ENCODE measurements around the gene TMEM54. TPM values are rescaled to one million over a fixed set of nuclear protein-coding genes. Genes with fewer than 3 reads are reported as not detected.

TMEM54 gene
- total RNA-seq, 1 donor from 2014 or later, result 372 TPM

DNA sequence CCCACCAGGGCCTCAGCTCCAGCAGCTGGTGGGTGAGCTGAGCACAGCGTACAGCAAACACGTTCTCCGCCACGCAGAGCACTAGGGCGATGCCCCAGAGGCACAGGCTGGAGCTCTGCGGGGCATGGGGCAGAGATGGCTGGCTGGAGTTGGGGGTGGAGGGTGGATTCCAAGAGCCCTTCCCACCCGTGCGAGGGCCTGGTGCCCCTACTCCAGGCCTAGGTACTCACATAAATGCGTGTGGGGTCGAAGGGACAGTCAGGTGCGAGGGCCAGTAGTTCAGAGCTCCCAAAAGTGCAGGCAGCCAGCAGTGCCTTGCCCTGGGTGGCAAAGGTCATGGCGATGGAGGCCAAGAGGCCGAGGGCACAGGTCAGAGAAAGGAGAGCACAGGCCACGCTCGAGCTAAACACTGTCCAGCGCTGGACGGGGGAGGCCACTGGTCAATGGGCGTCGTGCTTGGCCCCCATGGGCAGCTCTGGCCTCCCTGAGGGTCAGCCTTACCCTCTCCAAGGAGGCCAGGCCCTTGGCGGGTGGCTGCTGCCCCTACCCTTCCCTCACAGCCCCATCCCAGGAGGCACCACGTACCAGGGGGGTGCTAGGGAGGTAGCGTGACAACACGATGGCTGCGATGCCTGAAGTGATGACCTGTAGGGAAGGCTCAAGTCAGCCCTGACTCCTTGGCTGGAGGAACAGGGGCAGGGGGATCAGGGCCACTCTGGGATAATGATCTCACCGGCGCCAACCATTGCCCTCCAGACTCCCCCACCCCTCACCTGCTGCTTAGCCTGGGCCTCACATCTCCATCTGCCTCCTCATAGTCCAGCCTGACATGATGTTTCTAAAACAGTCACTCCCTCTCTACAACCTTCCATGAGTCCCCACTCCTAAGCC lies 5.6 kb downstream of the TMEM54 start:
- no peak for DNase-seq (ENCODE audit: low spot score)

DNA sequence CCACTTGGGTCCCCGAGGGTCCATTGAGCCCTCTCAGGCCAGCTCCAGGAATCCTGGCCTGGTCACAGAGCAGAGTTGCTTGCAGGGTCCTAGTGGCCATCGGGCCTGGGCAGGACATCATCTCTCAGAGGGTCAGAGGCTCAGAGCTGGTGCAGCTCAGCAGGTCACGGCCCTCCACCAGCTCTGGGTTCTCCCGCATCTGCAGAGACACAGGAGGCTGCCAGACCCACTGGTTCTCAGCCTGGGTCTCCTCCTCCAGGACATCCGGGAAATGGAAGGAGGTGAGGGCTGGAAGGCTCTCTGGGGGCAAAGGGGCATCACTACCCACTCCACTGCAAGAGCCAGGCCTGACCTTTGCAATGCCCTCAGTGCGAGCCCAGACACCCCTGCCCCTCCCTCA lies 6.5 kb downstream of the TMEM54 start:
- DNase-seq (ENCODE audit: low spot score), result no peak

DNA sequence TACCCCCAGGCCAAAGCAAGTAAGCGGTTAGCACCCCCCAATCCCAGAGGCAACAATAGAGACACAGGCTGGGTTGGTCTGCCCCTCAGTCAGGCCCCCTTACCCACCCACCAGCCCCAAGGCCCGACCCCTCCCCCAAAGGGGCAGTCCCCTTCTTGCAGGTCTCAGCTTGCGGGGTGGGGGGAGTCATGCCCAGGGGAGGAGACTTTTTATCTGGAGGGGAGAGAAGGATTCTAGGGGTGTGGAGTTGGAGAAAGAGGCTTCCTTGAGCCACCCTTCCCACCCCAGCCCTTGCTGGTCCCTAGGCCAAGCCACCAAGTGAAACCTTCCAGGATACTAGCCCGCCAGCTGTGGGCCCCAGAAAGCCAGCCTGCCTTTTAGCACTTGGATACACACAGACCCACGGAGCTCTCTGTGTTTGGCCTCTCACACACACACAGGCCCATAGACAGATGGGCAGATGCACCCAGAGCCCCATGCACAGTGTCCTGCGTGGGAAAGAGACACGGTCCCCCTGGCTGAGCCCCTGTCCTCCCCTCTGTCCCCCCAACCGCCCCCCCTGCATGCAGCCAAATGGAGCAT lies 7.1 kb downstream of the TMEM54 start:
- DNase-seq (ENCODE audit: low spot score), result no peak

DNA sequence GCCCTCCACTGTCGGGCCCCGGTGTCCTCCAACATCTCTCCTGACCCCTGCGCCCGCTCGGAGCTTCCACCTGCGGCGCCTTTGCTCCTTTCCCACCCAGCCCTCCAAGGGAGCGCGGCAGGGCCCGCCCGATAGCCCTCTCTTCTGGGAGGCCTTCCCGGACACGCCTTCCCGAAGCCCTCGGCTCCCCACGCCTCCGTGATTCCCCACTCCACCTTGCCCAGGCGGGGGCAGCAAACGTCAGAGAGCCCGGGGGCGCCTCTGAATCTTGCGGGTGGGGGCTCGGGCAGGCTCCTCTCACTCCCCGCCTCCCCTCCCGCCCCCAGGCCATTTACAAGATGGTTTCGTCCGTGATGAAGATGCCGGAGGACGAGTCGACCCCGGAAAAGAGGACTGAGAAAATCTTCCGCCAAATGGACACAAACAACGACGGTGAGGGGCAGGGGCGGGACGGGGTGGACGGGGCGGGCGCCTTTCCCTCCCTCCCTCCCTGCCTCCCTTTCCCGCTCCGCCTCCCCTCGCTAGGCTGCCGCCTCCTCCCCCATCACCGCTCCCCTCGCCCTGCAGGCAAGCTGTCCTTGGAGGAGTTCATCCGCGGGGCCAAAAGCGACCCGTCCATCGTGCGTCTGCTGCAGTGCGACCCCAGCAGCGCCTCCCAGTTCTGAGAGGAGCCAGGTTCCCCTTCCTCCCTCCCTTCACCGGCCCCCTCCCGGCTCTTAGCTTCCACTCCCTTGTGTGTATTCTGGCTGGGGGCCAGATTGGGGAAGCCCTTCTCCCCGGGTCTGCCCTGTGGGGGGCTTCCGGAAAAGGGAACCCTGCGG lies 7.8 kb downstream of the TMEM54 start:
- no peak for DNase-seq (ENCODE audit: low spot score)

DNA sequence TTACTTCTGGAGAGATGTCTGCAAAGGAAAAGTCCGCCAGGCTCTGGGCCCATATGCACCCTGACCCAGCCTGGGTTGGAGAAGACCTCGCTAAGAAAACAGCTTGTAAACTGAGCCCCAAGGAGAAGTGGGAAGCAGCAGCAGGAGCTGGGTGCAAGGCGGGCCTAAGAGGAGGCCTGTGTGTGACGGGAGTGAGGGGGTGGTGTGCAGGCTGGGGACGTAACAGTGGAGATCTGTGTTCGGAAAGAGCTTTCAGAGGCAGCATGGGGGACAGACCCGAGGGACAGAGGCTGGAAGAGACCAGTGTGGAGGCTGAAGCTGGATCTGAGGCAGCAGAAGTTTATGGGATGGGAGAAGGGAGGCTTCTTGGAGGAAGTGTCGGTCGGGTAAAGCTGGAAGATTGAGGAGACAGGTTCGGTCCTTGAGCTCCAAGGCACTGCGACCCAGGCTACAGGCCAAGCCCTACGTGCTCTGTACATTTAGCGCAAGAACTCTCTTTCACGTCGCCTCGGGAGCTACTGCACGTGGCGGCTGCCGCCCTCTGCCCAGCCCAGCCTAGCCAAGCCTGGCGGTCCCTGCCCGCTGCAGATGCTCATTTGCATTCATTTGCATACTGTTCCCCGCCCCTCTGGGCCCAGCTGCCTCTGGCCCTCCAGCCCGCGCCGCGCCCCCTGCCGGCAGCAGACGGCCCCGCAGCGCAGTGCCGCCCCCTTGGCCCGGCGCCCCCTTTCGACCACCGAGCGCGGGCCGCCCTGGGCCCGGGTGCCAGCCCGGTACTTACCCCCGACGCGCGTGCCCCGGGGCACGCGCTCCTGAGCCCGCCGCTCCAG lies 8.6 kb downstream of the TMEM54 start:
- no peak for DNase-seq (ENCODE audit: low spot score)

DNA sequence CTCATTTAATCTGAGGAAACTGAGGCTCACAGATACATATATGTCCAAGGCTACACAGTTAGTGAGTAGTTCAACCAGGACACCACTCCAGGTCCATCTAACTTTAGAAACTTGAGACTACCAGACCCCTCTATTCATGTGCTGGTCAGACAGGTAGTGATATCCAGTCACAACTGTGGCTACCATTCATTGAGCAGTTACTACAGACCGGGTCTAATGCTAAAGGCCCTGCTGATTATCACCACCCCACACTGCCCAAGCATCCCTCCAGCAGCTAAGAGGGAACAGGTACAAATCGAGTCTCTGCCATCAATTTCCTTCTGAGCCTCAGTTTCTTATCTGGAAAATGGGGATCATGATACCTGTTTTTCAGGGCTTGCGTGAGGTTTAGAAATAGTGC lies 9.6 kb downstream of the TMEM54 start:
- DNase-seq (ENCODE audit: low spot score), result no peak

DNA sequence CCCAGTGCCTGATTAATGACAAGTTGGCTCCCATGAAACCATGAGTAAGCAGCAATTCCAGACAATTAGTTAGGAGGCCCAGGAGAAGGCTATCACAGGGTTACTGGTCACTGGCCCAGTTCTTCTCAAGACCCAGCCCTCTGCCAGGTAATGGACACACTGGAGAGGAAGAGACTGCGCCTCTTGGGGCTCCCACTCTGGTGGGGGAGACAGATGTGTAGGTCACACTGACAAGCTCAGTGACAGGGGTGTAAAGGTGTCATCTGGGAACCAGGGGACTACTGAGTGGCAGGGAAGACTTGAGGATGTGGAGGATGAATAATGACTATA lies 10.0 kb downstream of the TMEM54 start:
- no peak for DNase-seq (ENCODE audit: low spot score)

DNA sequence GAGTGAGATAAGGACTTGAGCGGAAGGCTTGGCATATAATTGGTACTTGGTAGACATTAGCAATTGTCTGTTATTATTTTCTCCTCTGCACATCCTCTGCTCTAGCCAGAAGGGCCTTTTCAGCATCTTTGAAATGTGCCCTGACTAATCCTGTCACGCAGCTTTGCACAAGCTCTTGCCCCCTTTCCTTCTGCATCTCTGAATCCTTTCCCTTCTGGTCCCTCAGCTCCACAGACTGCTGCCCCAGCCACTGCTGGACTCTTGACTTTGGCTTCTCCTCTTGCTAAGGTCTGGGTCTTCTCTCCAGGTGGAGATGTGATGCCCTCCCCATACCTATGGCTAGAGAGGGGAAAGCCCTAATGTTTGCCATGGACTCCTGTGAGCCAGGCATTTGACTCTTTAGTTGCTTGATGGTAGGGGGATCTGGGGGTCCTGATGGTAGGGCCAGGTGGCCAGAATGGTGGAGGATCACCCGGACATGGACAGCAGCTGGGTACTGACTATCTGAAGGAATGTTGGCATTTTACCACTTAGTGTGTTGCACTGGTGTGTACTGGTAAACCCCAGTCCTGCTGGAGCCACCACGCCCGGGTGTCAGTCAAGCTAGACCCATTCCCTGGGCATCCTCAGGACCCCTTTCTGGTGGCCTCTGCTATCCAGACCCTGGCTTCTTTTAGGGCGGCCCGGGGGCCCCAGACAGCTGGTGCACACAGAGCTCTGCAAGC lies 10.5 kb downstream of the TMEM54 start:
- DNase-seq (ENCODE audit: low spot score), result no peak

DNA sequence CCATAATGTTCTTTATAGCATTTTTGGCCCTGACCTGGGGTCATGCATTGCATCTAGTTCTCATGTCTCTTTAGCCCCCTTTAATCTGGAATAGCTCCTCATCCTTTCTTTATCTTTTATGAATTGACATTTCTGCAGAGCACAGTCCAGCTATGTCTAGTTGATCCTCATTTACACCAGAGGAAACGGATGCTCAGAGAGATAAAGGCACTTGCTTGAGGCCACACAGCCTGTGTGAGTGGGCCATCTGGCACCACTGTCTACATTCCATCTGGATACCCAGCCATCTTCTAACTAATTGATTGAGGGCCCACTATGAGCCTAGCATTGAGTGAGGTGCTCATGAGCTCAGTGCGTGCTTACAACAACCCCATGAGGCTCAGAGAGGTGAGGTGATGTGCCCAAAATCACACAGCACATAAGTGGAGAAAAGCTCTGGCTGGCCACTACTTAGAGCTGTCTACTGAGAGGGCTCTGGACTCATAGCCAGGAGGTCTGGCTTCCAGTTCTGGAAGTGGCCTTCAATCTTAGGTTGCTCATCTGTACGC lies 11.4 kb downstream of the TMEM54 start:
- no peak for DNase-seq (ENCODE audit: low spot score)

DNA sequence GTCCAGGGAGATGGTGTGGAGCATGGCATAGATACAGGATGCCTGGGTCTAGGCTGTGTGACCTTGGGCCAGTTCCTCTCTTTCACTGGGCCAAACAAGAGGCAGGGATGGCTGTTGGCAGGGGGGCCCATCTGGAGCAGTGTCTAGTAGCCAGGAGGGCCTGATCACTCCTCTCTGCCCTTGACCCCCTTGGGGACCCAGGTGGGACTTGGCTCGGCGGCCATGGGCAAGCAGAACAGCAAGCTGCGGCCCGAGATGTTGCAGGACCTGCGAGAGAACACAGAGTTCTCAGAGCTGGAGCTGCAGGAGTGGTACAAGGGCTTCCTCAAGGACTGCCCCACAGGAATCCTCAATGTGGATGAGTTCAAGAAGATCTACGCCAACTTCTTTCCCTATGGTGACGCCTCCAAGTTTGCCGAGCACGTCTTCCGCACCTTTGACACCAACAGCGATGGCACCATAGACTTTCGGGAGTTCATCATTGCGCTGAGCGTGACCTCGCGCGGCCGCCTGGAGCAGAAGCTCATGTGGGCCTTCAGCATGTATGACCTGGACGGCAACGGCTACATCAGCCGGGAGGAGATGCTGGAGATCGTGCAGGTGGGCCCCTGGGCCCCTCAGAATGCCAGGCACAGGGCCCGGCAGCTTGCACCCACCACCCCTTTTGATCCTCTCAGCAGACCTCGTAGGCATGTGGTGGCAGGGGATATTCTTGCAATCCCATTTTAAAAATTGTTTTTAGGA lies 12.3 kb downstream of the TMEM54 start:
- no peak for DNase-seq (ENCODE audit: low spot score)

DNA sequence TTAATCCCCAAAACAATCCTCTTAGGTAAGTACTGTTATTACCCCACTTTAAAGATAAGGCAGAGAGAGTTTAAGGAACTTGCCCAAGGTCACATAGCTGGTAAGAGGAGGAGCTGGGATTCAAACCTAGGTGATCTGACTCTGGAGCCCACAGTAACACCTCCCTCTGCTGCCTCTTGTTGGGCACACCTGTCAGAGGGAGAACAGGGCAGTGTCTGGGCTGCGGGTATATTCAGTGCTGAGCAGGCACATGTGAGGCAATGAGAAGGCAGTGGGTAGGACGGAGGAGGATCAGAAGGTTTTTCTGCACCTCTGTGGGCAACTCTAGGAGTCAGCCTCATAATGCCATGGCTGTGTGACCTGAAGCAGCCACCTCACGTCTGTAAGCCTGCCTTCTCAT lies 13.1 kb downstream of the TMEM54 start:
- DNase-seq (ENCODE audit: low spot score), result no peak

DNA sequence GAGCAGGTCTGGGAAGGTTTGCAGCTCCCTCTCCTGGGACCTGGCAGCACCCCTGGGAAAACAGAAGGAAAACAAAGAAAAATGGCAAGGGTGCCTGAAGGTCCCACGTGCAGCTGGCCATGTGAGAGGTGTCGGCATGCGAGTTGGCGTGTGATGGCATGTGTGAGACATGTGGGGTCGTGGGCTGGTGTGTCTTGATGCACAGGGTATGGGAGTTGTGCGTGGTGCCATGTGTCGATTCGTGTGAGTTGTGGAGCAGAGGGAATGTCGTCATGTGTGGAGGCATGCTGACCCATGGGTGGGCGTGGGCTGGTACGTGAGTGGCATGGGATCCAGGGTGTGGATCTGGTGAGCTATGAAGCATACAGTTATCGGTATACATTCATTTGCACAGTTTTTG lies 13.6 kb downstream of the TMEM54 start:
- DNase-seq (ENCODE audit: low spot score), result no peak

DNA sequence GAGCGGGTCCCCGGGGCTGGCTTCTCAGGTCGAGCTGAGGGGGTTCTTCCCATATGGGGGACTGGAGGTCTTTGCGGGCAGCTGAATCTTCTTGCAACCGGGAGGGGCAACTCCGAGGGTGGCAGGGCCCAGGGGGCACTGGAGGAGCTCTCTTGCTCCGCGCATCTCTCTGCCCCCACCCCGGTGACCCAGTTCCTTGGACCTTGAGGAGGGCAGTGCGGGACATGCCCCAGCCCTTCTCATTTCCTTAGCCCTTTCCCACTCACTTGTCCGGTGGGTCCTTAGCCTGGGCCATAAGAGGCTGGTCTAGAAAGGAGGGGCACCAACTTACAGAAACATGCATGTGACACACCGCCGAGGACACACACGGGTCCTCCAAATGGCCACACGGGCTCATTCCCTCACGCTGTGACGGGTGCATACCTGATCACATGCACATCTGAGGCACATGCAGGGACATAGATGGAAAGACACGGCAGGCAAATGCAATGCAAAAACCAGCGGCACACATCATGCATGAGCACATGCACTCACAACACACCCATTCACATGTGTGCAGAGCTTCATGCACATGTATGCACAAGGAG lies 14.3 kb downstream of the TMEM54 start:
- DNase-seq (ENCODE audit: low spot score), result no peak

DNA sequence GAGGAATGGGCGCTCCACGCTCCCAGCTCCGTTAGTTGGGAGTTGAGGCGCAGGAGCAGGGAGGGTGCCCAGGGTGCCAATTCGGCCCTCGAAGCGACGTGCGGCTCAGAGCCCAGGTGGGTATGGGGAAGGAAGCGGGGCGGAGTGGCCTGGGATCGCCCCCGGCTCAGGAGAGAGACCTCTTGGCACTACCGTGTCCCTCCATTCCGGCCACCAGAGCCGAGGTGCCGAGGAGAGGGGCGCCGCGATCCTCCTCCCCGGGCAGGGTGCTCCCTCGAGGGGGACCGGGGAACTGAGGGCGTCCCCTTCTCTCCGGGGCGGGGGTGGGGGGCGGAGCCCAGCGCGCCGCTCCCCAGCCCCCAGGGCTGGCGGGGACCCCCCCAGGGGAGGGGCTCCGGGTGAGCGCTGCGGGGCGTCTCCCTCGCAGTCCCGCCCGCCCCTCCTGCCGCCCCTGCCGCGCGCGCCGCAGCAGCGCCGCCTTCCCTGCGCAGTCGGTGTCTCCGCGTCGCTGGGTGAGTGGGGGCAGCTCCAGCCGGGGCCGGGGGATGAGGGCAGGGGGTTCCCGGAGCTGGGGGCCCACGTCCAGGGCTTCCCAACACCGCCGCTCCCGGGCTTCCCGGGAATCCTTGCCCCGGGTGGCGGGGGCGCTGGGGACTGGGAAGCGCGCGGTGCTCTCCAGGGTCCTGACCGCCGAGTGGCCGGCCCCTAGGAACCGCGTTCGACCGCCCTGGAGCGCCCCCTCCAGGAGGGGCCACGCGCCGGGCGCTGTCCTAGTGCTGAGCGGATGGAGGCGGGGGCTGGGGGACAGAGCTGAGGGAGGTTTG lies 15.0 kb downstream of the TMEM54 start, which contains the start of gene HPCA:
Gene HPCA, plus strand, starts transcription at position 488 of the 824 bp plus-strand sequence. CDS start 2,408 bp downstream, outside the sequence.
- no peak for DNase-seq (ENCODE audit: low spot score)

DNA sequence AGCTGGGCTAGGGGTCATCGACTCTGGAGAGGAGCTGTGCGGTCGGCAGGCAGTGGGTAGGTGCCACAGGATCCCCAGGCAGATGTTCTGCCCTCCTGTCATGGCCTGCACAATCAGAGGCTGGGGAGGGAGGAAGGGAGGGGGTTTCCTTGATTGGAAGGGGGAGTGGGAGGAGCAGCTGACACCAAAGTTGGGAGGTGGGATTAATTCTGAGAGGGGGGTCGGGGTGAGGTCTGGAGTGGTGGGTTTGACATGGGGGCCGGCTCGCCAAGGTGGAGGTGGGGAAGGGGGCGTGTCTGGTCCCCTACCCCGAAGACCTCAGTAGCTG lies 15.5 kb downstream of the TMEM54 start:
- DNase-seq (ENCODE audit: low spot score), result no peak

DNA sequence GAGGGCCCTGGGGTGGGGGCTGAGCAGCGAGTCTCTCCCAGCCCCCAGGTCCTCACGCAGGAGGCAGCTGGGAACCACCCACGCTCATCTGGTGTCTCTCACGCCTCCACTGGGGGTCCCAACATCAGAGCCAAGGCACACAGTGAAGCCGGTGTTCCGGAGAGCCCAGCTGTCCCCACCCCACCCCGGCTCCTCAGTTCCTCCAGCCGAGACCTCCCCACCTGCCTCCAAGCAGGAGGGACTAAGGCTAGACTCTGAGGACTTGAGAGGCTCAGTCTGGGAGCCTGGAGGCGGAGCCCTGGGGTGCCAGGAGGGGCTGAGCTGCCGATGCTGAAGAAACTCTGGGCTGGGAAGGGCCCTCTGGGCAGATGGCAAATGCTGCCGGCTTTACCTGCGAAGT lies 16.5 kb downstream of the TMEM54 start:
- DNase-seq (ENCODE audit: low spot score), result no peak

DNA sequence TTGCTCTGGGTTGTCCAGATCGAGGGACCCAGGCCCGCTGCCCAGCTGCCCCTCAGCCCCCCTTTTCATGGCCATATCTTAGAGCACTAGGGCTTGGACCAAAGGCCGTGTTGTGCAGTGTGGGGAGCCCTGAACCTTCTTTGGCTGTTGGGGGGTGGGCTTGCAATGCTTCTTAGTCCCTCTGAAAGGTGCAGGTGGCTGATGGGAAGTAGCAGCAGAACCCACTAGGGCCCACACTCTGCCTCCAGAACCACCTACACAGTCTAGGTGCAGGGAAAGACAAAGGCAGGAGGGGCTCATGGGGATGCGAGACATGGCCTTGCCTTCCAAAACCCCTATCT lies 17.2 kb downstream of the TMEM54 start:
- no peak for DNase-seq (ENCODE audit: low spot score)

DNA sequence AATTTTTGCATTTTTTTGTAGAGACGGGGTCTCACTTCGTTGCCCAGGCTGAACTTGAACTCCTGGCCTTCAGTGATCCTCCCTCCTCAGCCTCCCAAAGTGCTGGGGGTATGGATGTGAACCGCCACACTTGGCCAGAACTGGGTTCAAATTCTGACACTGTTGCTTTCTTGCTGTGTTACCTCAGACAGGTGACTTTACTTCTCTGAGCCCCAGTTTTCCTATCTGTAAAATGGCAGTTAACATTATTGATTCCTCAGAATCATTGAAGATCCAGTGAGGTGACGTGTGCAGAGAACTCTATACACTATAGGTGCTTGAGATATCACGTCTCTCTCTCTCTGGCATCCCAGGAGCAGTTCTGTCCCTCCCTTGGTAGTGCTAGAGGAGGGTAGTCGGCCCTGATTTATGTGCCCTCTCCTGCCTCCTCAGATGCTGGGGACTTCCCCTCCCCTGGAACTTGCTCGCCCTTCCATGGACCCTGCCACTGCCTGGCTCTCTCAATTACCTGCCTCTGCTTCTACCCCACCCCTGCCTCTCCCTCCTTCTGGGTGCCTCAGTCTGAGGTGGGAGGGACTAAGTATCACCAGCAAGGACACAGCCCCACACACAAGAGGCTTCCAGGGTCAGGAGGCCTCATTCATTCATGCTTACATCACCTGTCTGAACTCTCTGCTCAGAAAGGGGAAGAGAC lies 17.7 kb downstream of the TMEM54 start:
- DNase-seq (ENCODE audit: low spot score), result no peak
